Hematopoietic multipotent progenitor cell treated with erythropoietin and hydrocortisone succinate and interleukin-3 and kit ligand, for 15 days (in vitro differentiated cells): ENCODE data around the gene SHC4.

ENCODE experiments used
- DNase-seq: peaks from one replicate; pipeline ENCODE4 v3.0.0-alpha.2; 2015; ENCODE audit warnings: low spot score

The SHC4 gene

GRCh38 chr15:48834756-48835155, 129.0 kb downstream of the SHC4 start:
- no peak for DNase-seq

- no peak for DNase-seq
Measured at GRCh38 chr15:48833526-48834239, 130.0 kb downstream of the SHC4 start.

- DNase-seq, result no peak
Measured at GRCh38 chr15:48832648-48833047, 131.1 kb downstream of the SHC4 start.

- DNase-seq, result no peak
Measured at GRCh38 chr15:48828906-48829305, 134.8 kb downstream of the SHC4 start.

- DNase-seq, result no peak
Measured at GRCh38 chr15:48828471-48828870, 135.2 kb downstream of the SHC4 start.

GRCh38 chr15:48825075-48825474, 138.6 kb downstream of the SHC4 start:
- no peak for DNase-seq

GRCh38 chr15:48823706-48824105, 140.0 kb downstream of the SHC4 start:
- DNase-seq, result no peak

- DNase-seq, result no peak
Measured at GRCh38 chr15:48823237-48823636, 140.5 kb downstream of the SHC4 start.

GRCh38 chr15:48814286-48814685, 149.4 kb downstream of the SHC4 start:
- no peak for DNase-seq

- no peak for DNase-seq
Measured at GRCh38 chr15:48811325-48811958, 152.3 kb downstream of the SHC4 start.

GRCh38 chr15:48810414-48811324, 153.1 kb downstream of the SHC4 start, which contains the start of gene CEP152:
Gene CEP152, minus strand, starts transcription at chr15:48811069. Its CDS starts 5,420 bp downstream, at chr15:48805649.
- DNase-seq, result peak; percentile 100

GRCh38 chr15:48806151-48806550, 157.6 kb downstream of the SHC4 start:
- no peak for DNase-seq

- DNase-seq, result no peak
Measured at GRCh38 chr15:48805591-48805990, 158.1 kb downstream of the SHC4 start.

GRCh38 chr15:48803877-48804276, 159.8 kb downstream of the SHC4 start:
- no peak for DNase-seq

GRCh38 chr15:48802867-48803266, 160.9 kb downstream of the SHC4 start:
- DNase-seq, result no peak

- no peak for DNase-seq
Measured at GRCh38 chr15:48802257-48802656, 161.5 kb downstream of the SHC4 start.

GRCh38 chr15:48800811-48801455, 162.8 kb downstream of the SHC4 start:
- DNase-seq, result peak; percentile 71

GRCh38 chr15:48800245-48800644, 163.5 kb downstream of the SHC4 start:
- no peak for DNase-seq

- DNase-seq, result no peak
Measured at GRCh38 chr15:48798319-48798718, 165.4 kb downstream of the SHC4 start.

GRCh38 chr15:48796930-48797329, 166.8 kb downstream of the SHC4 start:
- DNase-seq, result no peak

- DNase-seq, result no peak
Measured at GRCh38 chr15:48796521-48796920, 167.2 kb downstream of the SHC4 start.

- DNase-seq, result peak; percentile 54
Measured at GRCh38 chr15:48795901-48796300, 167.8 kb downstream of the SHC4 start.
